ENCODE data around the gene RFXANK. TPM values are rescaled to one million over a fixed set of nuclear protein-coding genes. Genes with fewer than 3 reads are reported as not detected.
"Not testable (repeated sequence)": the region's sequence is repeated elsewhere in the genome, so short reads cannot be mapped to it uniquely, and the experiment has no call there.

RFXANK gene
- total and polyA plus RNA-seq, 9 of the 15 experiments (the other 6 are each of a cell fraction or from before 2014, with no cell fraction given): 68.6 to 181 (median 150) TPM

- TF ChIP-seq TFAP4 (CRISPR knock-in tag; IDR thresholded peaks at IDR 0.05; ENCODE audit: borderline replicate concordance) (peak; percentile 90), ATF4 (CRISPR knock-in tag; IDR thresholded peaks at IDR 0.05) (peak; percentile 67; the same call in 1 of the 2 replicates)
Measured at GRCh38 chr19:19171821-19172532, 20.1 kb upstream of the RFXANK start (continued).

DNA sequence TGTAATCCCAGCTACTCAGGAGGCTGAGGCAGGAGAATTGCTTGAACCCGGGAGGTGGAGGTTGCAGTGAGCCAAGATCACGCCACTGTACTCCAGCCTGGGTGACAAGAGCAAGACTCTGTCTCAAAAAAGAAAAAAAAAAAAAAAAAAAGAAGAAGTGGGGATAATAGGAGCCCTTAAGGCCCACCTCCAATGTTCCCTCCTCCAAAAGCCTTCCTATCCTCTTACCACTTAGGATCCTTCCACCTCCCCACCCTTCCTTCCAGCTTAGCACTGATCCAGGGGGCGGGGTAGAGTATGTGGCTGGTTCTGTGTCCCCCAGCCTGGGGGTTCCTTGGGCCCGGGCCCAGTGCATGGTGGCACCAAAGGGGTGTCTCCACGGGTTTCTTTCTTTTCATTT, 18.8 kb upstream of the RFXANK start:
- DNase-seq (ENCODE audit: extremely low read depth in 1 of 4, low spot score in 3 of 4); H3K27ac ChIP-seq (ENCODE audit: extremely low read depth, low read depth, low read length); H3K79me2 ChIP-seq (ENCODE audit: control insufficient read depth, insufficient read depth, low read length); H2AFZ ChIP-seq (ENCODE audit: low read depth, low read length); H3K9me1 ChIP-seq (ENCODE audit: control insufficient read depth, insufficient read depth, low read length); H3K27me3 ChIP-seq (ENCODE audit: control insufficient read depth in 2 of 2, insufficient read depth in 2 of 2, low read length in 2 of 2); in situ Hi-C loops (cut with MboI); H4K20me1 ChIP-seq (replicated peaks; ENCODE audit: control insufficient read depth, insufficient read depth, low read length); H3K9ac ChIP-seq (ENCODE audit: insufficient read depth in 1 of 2, low read depth in 2 of 2, low read length in 2 of 2); H3K9me3 ChIP-seq (replicated peaks; ENCODE audit: control insufficient read depth, insufficient read depth, low read depth, low read length); H3K4me2 ChIP-seq (ENCODE audit: insufficient read depth, low read length); H3K4me3 ChIP-seq; FAIRE-seq; ATAC-seq; BruUV-seq (replicated peaks): not testable (repeated sequence)
- WGBS (ENCODE audit: insufficient coverage, low coverage, missing lambda C conversion rate): 61% methylated on average over 3 of the region's 5 CpGs
- POLR2A ChIA-PET: interaction anchor here (0.6 kb wide), 1 partner anchor 470 kb away, joined by 3 read pairs; the partner anchor contains the start of gene GMIP
- CTCF ChIA-PET (ENCODE audit: low intra/inter-chr PET ratio): interaction anchor here (1.3 kb wide), 1 partner anchor 27 kb away, joined by 8 read pairs; no protein-coding TSS in a partner anchor
- Histone ChIP-seq H3K4me1 (replicated peaks in 1 of 2; ENCODE audit: control insufficient read depth in 2 of 2, insufficient read depth in 2 of 2, low read length in 2 of 2) (peaks cover 34% of the 10 kb centered on the region in 2 experiments; a peak in 4 of 5 replicates), H3K36me3 (ENCODE audit: control insufficient read depth, insufficient read depth, low read length) (peaks cover 11% of the 10 kb centered on the region; the same call in 1 of the 3 replicates)
- intact Hi-C loops (cut with micrococcal nuclease): loop anchor here (5.0 kb wide), 1 partner anchor 36 kb away; the partner anchor contains the start of gene TMEM161A

Measured in K562 (cell line).